Stromal cell of bone marrow (primary cell): Measurements from ENCODE around the gene CCDC192.

Experiments
- DNase-seq: peaks from one replicate; pipeline ENCODE4 v3.0.0-alpha.2; 2012; ENCODE audit warnings: low read depth

The CCDC192 gene

DNA sequence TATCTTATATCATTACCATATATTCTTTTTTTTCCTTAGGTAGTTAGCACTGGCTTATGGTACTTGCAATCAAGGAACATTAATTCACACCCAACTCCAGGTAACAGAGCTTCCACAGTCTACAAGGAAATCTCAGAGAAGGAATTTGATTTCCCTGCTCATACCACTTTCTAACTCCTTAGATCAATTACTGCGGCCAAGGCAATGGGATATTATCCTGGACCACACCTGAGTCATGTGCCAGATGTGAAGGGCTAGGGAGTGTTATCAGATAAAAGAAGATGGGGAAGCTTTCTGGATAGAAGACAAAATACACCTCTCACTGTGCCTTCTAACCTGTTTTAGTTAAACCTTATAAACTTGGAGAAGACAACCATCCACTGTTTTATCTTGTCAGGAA is 181.2 kb downstream of the CCDC192 start:
- DNase-seq: no peak

DNA sequence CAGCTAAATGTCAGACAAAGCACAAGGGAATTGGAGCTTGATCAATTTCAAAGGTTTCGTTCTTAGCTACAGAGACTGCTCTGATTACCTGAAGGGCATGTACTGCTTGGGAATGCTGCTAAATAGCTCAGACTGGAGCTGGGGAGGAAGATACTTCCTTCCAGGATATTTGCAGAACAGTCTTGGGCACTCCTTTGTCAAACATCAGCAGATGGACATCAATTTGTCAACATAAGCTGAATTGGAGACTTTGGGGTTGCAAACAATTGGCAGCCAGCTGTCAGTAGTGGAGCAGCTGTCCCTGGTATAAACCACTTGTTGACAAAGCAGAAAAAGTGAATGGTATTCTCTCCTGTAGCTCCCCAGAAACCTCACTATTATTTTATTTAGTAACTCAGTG is 182.0 kb downstream of the CCDC192 start:
- DNase-seq: no peak

DNA sequence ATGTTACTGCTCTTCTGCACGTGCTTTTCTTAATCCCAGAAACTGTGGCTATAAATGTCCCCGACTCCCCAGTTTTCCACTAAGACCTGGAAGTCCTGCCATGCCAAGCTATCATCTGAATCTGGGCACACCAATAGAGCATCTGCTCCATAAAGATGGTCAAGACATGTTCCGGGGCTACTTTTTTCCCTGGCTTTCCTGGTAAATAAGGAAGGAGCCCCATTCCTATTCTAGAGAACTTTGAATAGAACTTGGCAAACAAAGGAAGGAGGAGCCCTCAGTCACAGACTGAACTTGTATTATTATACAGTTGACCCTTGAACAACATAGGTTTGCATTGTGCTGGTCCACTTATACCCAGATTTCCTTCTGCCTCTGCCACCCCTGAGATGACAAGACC is 182.9 kb downstream of the CCDC192 start:
- no peak for DNase-seq

DNA sequence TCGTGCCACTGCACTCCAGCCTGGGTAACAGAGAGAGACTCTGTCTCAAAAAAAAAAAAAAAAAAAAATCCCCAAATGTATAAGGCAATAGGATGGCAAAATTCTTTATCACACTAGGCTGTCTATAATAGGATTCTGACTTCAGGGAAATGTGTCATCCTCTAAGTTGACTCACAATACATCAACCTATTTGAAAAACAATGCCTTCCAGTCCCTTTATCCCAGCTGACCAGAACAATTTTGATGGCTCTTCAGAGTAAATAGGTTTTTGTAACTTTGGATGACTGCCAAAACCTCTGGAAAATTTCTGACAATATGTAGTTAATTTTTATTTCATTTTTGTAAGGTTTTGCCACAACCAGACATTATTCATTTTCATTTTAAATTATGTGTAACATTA is 184.1 kb downstream of the CCDC192 start:
- no peak for DNase-seq

DNA sequence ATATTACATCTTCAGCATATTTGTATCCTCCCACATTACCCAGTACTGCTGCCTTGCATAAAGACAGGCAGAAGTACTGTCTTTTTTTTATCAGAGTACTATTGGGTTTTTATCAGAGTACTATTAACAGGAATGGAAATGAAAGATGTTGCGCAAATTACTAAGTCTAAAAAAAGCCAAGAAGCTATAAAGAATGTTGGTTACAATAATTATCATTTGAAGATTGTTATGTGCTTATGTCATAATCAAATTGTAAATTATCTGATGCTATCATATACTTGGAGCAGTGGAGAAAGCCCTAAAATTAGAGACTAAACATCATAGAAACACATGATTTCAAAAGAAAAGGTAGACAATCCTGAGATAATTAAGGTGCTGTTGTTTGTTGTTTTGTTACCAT is 188.8 kb downstream of the CCDC192 start:
- no peak for DNase-seq

DNA sequence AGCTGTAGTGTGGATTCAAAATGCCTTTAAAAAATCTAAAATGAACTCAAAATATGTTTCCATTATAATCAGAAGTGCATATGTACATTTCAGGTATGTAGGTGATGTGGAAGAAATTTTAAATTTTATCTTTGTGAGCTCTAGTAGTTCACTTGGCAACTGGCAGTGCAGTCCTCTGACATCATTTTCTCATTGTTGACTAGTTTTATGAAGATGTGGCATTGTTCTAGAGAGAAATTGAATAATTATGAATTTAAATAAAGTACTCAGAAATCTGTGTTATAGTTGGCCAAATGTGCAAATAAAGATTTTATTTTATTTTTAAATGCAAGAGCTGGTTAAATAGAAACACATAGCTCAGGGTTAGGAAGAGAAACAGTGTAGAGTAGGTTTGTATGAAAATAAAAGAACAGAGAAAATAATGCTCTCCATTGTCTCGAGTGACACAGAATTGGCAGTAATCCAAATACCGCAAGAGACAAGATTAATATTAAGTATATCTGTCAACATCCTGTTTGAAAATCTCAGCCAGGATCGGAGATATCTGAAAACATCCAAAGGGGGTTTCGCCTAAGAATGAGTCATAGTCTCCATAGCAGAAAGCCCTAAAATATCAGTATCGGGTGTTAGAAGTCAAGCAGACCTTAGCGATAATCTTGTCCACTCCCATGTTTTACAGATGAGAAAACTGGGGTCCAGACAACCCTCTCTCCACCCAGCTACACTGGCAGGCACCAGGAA is 189.4 kb downstream of the CCDC192 start:
- DNase-seq: no peak

DNA sequence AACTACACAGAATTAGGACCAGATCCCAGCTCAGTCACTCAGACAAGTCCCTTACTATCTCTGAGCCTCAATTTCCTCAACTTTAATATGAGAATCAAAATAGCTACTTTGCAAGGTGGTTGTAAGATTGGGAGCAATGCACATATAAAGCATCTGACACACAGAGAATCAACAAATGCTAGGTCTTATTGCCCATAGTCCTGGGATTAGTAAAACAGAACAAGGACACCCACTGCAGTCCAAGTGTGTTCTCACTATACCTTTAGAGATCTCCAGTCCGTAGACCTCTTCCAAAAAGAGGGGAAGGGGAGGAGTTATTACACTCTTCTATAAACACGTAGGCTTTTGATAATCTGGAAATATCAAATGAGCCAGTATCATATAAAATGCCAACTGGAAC is 190.0 kb downstream of the CCDC192 start:
- DNase-seq: no peak

DNA sequence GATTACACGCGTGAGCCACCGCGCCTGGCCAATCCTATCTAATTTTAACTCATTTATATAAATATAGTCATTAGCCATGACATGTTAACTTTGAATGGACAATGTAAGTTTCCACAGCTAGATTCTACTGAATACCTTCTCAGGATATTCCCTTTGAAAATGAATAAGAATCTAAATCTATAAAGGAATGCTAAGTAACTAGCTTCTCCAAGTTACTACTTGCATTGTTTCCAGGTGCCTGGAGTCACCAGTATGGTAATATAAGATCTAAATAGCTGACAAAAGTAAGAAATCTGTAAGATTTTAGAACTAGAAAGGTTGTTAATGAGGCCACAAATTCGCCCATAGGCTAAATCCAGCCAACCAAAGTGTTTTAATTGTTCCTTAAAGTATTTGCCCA is 191.3 kb downstream of the CCDC192 start:
- no peak for DNase-seq

DNA sequence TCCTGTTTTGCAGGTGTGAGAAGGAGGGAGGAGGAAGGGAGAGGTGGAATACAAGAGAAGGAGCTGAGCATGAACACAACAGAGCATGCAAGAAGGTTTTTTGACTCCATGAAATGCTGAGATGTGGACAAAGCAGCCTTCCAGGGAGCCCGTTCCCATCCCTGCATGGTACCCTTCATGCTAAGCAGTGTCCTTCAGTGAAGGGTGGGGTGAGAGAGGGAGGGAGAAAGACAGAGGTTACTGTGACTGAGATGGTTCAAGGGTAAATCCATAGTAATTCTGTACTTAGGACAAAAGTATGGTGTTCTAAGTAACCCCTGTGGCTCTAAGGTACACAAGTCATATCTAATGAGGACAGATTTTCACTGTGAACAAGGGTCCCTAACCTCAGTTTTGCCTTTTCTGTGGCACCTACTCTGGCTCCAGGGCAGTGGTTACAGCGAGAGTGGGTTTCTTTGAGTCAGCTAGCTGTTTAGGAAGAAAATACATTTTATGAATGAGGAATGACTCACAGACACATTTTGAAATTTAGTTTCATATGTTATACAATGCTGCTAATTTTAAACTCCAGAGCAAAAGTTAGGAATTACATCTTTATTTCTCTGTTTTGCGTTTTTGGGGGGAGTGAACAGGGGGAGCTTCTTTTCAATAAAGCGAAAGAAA is 195.5 kb downstream of the CCDC192 start:
- no peak for DNase-seq

DNA sequence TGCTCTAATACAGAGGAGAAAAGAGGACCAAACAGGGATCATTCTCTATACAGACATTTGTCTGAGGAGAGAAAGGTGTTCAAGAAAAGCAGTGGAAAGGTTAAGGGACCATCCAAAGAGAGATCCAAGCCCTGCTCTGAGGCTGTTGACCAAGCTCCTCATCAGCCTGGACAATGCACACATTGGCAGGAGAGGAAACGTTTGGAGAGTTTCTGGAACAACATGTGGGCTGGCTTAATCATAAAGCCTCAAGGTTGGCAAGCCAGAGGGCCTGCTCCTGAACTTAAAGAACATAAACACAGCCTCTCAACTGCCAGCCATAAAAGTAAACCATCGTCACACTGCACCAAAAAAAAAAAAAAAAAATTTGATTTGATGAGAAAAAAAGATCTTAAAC is 196.0 kb downstream of the CCDC192 start:
- no peak for DNase-seq

DNA sequence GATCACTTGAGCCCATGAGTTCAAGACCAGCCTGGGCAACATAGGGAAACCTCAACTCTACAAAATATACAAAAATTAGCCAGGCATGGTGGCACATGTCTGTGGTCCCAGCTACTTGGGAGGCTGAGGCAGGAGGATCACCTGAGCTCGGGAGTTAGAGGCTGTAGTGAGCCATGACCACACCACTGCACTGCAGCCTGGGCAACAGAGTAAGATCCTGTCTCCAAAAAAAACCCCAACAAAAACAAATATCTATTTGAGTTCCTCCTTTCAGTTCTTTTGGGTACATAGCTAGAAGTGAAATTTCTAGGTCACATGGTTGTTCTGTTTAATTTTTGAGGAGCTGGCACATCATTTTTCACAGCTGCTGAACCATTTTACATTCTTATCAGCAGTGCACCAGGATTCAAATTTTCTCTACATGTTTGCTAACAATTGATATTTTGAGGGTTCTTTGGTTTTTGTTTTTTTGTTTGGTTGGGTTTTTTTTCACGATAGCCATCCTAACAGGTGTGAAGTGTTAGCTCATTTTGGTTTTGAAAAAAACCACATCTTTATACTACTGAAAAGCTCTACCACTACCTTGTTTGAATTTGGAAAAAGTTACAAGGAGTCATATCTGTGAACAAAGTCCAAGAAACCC is 203.5 kb downstream of the CCDC192 start:
- DNase-seq: no peak

DNA sequence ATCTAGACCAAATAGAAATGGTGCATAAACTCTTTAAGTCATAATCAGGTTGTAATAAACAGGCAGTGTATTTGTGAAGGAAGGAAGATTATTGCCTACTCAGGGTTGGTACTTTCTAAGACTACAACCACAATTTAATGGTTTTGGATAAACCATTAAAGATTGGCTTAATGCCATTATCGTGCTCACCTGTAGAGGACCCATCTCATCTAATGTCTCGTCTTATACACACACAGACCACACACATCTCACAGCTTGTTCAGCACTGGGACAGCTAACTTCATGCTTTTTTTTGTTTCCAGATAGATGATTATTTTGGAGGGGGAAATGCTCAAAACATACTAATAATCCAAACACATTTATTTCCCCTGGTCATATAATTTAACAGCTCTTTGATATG is 204.7 kb downstream of the CCDC192 start:
- DNase-seq: no peak

DNA sequence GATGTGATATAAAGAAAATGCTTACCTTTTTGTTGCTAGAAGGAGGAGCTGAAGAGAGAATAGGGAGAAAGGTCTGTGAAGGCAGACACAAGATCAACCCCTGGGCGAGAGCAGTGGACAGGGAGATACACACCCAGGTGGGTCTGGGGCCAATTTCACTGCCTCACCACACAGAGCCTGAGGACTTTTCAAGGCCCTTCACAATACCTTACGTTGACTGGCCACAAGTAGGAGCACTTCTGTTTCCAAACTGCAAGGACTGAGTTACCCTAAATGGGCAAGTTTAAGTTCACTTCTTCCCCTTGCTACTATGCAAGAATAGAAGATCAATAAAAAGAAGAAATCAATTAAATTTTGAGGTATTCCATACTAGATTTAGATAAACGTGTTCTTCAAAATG is 205.9 kb downstream of the CCDC192 start:
- DNase-seq: no peak

DNA sequence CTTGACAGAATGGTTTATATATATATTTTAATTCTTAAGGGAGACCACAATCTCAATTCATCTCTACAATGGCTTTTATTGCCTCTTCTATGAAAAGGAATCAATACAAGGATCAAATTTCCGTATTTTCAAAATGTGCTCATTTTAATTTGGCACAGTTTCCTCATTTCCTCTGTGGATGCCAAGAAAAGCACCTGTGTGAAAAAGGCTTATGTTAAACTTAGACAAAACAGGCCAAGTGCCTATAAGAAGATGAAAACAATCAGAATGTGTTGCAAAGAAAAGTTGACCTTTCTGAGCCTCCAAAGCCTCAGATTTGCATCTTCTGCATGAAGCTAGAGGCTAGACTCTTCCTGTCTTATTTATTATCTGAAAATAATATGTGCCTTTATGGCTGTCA is 206.6 kb downstream of the CCDC192 start:
- no peak for DNase-seq

DNA sequence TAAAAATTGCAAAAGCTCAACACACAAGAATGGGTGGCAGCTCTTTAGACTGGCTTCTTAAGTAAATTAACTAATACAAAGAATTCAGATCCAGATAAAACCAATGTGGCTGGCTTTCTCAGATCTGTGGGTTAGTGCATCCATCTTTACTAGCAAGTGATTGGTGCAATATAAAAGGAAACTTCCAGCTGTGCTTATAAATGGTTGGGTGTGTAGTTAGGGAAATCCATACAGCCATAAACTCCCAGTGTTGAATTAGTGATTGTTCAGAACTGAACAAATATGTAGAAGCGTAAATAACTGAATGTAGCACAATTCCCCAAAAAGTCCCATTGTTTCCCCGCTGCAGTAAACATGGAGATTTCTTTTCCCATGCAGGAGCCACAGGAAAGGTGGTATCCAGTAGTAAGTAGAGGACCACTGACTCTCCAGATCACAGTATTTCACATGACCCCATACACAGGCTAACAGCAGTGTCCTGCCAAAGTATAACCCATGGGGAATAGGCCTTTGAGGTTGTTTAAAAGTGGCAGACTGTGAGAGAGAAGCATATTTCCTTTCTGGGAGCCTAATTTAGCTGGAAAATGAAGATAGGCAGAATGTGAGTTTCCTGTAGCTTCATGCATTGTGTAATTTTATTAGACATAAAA is 207.2 kb downstream of the CCDC192 start:
- no peak for DNase-seq

DNA sequence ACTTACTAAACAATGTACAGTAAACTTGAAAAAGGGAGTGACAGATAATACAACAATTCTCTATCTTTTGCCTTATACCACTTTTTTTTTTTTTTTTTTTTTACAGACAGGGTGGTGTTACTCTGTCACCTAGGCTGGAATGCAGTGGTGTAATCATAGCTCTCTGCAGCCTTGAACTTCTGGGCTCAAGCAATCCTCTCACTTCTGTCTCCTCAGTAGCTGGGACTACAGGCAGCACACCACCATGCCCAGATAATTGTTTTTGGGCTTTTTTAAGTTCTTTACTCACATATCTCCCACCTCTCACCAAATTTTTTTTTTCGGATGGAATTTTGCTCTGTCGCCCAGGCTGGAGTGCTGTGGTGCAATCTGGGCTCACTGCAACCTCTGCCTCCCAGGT is 208.4 kb downstream of the CCDC192 start:
- no peak for DNase-seq

DNA sequence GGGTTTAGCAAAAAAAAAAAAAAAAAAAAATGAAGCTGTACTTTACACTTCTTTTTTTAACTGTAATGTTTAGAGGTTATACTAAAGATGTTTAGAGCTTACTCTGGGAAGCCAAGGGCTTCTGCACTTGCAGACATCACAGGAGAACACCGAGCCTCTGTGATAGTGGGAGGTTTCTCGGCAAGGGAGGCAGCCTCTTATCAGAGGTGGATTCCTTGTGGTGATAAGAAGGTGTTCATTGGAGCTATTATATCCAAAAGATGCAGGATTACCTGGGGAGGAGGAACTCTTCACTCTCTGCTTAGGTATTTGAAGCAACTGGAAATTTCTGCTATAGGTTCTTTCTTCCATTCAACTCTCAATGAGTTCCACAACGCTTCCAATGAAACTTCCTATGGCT is 209.2 kb downstream of the CCDC192 start:
- DNase-seq: no peak

DNA sequence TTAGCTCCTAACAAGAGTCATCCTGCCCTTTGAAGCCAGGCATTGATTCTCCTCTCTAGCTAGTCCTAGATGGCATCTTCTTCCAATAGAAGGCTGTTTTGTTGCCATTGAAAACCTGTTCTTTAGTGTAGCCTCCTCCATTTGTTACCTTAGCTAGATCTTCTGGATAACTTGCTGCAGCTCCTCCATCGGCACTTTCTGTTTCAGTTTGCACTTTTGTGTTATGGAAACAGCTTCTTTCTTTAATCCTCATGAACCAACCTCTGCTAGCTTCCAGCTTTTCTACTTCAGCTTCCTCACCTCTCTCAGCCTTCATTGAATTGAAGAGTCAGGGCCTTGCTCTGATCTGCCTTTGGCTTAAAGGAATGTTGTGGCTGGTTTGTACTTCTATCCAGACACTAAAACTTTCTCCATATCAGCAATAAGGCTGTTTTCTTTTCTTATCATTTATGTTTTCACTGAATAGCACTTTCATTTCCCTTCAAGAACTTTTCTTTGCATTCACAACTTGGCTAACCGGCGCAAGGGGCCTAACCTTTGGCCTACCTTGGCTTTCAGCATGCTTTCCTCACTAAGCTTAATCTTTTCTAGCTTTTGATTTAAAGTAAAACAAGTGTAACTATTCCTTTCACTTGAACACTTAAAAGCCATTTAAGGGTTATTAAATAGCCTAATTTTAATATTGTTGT is 213.8 kb downstream of the CCDC192 start:
- DNase-seq: no peak

DNA sequence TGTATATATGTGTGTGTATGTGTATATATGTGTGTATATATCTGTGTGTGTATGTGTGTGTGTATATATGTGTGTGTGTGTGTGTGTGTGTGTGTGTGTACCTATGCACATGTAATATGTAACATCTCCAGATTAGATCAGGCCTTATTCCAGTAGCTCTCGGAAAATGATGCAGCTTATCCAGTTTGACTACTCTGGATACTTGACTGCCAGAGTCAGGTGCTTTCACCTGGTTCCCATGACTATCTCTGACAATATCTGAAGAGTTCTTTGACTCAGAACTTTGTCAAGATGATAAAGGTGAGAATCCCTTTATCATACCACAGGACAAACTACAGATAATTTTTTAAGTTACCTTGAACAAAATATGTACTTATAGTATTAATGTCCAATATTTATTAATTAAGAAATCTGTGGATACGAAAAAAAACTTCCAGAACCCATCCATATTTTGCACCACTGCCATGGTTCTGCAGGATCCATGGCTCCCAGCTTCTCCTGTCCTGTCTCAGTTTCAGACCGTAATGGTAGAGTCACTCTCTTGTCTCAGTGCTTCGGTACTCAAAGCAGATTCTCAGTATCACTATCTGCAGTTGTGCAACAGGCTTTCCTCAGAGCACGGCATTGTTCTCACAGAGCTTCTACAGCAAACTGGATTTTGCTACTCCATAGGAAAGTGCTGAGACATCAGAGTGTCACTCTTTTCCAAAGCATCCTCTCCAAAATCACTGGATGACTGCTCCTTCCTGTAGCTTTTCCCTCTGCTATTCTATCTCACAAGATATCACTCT is 216.0 kb downstream of the CCDC192 start:
- no peak for DNase-seq

DNA sequence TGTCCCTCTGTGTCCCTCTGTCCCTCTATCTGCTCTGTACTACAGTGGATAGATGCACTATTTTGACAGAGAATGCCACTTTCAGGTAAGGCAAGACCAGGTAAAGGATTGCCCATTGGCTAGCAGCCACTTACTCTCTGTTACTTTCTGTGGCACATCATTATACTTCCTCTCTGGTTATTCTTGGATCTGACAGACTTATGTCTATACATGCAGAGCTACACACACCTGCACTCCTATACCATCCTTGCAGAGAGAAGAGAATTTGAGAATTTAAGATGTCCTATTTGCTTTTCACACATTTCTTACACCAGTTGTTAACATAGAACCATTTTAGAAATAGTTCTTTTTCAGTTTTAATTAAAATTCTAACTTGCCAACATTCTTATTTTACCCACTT is 216.6 kb downstream of the CCDC192 start:
- DNase-seq: no peak

DNA sequence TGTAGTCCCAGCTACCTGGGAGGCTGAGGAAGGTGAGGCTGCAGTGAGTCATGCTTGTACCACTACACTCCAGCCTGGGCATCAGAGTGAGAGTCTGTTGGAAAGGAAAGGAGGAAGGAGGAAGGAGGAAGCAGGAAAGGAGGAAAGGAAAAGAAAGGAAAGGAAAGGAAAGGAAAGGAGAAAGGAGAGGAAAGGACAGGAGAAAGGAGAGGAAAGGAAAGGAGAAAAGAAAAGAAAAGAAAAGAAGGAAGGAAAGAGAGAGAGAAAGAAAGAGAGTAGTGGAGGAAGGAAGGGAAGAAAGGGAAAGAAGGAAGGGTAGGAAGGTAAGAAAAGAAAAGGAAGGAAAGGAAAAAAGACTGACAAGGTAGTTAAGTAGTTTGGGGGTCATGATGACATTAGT is 217.7 kb downstream of the CCDC192 start:
- DNase-seq: no peak

DNA sequence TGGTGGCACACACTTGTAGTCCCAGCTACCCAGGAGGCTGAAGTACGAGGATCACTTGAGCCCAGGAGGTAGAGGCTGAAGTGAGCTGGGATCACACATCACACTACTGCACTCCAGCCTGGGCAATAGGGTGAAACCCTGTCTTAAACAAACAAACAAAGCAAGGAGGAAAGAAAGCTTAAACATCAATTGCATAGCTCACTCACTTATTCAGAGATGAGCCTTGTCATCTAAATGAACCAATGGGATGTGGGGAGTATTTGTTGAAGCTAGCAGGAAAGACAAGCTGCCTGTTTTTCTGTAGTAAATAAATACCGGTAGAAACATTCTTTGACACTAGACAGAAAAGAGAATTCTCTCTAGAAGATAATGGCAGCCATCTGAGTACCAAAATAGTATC is 219.4 kb downstream of the CCDC192 start:
- no peak for DNase-seq
